K562 (cell line): ENCODE data around the gene HCRTR1. TPM values are rescaled to one million over a fixed set of nuclear protein-coding genes. Genes with fewer than 3 reads are reported as not detected.

Source experiments
- ARID2 ChIP-seq: fragments of 450-650 bp; IDR thresholded peaks from 2 replicates; pipeline ENCODE4 v1.6.1; 2017; ENCODE audit warnings: antibody characterized with exemption, mild to moderate bottlenecking
- EP300 ChIP-seq: IDR thresholded peaks from 2 replicates; pipeline ENCODE4 v1.6.1; 2012; ENCODE audit warnings: low read length, improper control_type of control experiment
- HNRNPUL1 ChIP-seq: fragments of 200-400 bp; formaldehyde crosslinking; IDR thresholded peaks from 2 replicates; pipeline ENCODE4 v1.6.1; 2017; ENCODE audit warnings: low read length
- KDM4B ChIP-seq, 2 experiments: fragments of 450-650 bp in 1 of 2; sonication (generic) in 1 of 2; IDR thresholded peaks; 2 replicates each; pipeline ENCODE4 v1.6.1; 2016 to 2017; ENCODE audit warnings: borderline replicate concordance in 2 of 2, antibody characterized with exemption in 1 of 2, low read depth in 1 of 2, mild to moderate bottlenecking in 1 of 2
- MAFK ChIP-seq: IDR thresholded peaks from 2 replicates; pipeline ENCODE4 v1.6.1; 2011; ENCODE audit warnings: low read length, improper control_type of control experiment
- NRF1 ChIP-seq, 2 experiments: fragments of 450-650 bp; IDR thresholded peaks in 1 of 2; conservative IDR thresholded peaks in 1 of 2; 2 replicates each; pipeline ENCODE4 v1.6.1; 2014; ENCODE audit warnings: mild to moderate bottlenecking in 2 of 2
- PURB ChIP-seq: sonication (generic); formaldehyde crosslinking; IDR thresholded peaks from 2 replicates; pipeline ENCODE4 v1.9.0; 2021; ENCODE audit warnings: low read depth, mild to moderate bottlenecking, missing genetic modification reagents
- TCF3 ChIP-seq: sonication (generic); formaldehyde crosslinking; IDR thresholded peaks from 2 replicates; pipeline ENCODE4 v1.4.0; 2020; ENCODE audit warnings: mild to moderate bottlenecking, missing genetic modification reagents
- ZC3H11A ChIP-seq: IDR thresholded peaks from 2 replicates; pipeline ENCODE4 v1.6.1; 2012; ENCODE audit warnings: low read depth, low read length, improper control_type of control experiment
- ZMIZ1 ChIP-seq, 2 experiments: fragments of 150-350 bp in 1 of 2; IDR thresholded peaks; 2 replicates each; pipeline ENCODE4 v1.6.1; 2012 to 2016; ENCODE audit warnings: low read depth in 2 of 2, low read length in 2 of 2, mild to moderate bottlenecking in 1 of 2, moderate library complexity in 1 of 2
- ZNF395 ChIP-seq: fragments of 200-800 bp; sonication (Bioruptor generic); IDR thresholded peaks from 2 replicates; pipeline ENCODE4 v1.6.1; 2017; ENCODE audit warnings: missing genetic modification characterization, missing compliant biosample characterization
- polyA plus RNA-seq, 8 experiments: library from polyadenylated mRNA; depleted of rRNA in 4 of 8; stranded (reverse) in 5 of 8; unstranded in 3 of 8; fragments of >200 nt; fragmentation: Nextera tagmentation in 2 of 8; fragmentation: Illumina TruSeq in 1 of 8; extraction: Ambion mirVana in 2 of 8; extraction: Trizol in 1 of 8; gene quantifications; 2 replicates each; pipeline versions ENCODE4 v1.2.1 to v1.2.3, GENCODE V29; 2011 to 2014; ENCODE audit warnings: inconsistent platforms in 1 of 8, missing spikeins in 1 of 8
- total RNA-seq, 7 experiments: library from RNA; depleted of rRNA in 6 of 7; stranded (reverse); fragments of >200 nt in 6 of 7; fragmentation: Illumina TruSeq in 2 of 7; extraction: Trizol in 2 of 7; gene quantifications; 2 replicates each; pipeline versions ENCODE4 v1.2.1 to v1.2.3, GENCODE V29; 2011 to 2021; ENCODE audit warnings: low replicate concordance in 1 of 7
- TF ChIP-seq, protein P1 (sequence below), 2 experiments: fragments of 450-650 bp; IDR thresholded peaks; 2 replicates each; pipeline ENCODE4 v1.6.1; 2016
- TF ChIP-seq, protein P2 (sequence below): fragments of 450-650 bp; formaldehyde crosslinking; IDR thresholded peaks from 2 replicates; pipeline ENCODE4 v1.4.0; 2020; ENCODE audit warnings: mild to moderate bottlenecking, moderate library complexity
- TF ChIP-seq, protein P3 (sequence below): fragments of 250-450 bp; sonication (Bioruptor Pico); IDR thresholded peaks from 2 replicates; pipeline ENCODE4 v1.5.0; 2021; ENCODE audit warnings: mild to moderate bottlenecking, borderline replicate concordance
- TF ChIP-seq, protein P4 (sequence below): fragments of 450-650 bp; IDR thresholded peaks from 2 replicates; pipeline ENCODE4 v1.6.1; 2016

Gene HCRTR1
- total and polyA plus RNA-seq, 9 of the 15 experiments (the other 6 are each of a cell fraction or from before 2014, with no cell fraction given) = not detected

GRCh38 chr1:31644560-31645273 is 27.2 kb downstream of the HCRTR1 start, which contains the start of gene PEF1 (continued):
- TF ChIP-seq, protein P1, sequence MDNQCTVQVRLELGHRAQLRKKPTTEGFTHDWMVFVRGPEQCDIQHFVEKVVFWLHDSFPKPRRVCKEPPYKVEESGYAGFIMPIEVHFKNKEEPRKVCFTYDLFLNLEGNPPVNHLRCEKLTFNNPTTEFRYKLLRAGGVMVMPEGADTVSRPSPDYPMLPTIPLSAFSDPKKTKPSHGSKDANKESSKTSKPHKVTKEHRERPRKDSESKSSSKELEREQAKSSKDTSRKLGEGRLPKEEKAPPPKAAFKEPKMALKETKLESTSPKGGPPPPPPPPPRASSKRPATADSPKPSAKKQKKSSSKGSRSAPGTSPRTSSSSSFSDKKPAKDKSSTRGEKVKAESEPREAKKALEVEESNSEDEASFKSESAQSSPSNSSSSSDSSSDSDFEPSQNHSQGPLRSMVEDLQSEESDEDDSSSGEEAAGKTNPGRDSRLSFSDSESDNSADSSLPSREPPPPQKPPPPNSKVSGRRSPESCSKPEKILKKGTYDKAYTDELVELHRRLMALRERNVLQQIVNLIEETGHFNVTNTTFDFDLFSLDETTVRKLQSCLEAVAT (IDR thresholded peaks at IDR 0.05) = peak; percentile 10 to 91; a peak in 3 of 4 replicates
- TF ChIP-seq NRF1 (conservative IDR thresholded peaks at IDR 0.05 in 1 of 2, IDR thresholded peaks at IDR 0.05 in 1 of 2) (peak; percentile 66 to 67), ZC3H11A (no peak), ARID2 (no peak), HNRNPUL1 (no peak), ZNF395 (peak; percentile 20), ZMIZ1 (IDR thresholded peaks at IDR 0.05; ENCODE audit: low read depth in 2 of 2, low read length in 2 of 2) (no peak), PURB (CRISPR knock-in tag) (no peak), MAFK (no peak), TCF3 (CRISPR knock-in tag) (0 out of 2 replicates have a peak, but pooled peaks have one; percentile 19), KDM4B (IDR thresholded peaks at IDR 0.05; ENCODE audit: borderline replicate concordance in 2 of 2, low read depth in 1 of 2) (0 out of 4 replicates have a peak, but pooled peaks of 1 of the 2 experiments have one; percentile 26), EP300 (0 out of 2 replicates have a peak, but pooled peaks have one; percentile 6)
- TF ChIP-seq, protein P2, sequence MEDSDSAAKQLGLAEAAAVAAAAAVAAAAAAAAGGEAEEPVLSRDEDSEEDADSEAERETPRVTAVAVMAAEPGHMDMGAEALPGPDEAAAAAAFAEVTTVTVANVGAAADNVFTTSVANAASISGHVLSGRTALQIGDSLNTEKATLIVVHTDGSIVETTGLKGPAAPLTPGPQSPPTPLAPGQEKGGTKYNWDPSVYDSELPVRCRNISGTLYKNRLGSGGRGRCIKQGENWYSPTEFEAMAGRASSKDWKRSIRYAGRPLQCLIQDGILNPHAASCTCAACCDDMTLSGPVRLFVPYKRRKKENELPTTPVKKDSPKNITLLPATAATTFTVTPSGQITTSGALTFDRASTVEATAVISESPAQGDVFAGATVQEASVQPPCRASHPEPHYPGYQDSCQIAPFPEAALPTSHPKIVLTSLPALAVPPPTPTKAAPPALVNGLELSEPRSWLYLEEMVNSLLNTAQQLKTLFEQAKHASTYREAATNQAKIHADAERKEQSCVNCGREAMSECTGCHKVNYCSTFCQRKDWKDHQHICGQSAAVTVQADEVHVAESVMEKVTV (CRISPR knock-in tag) = no peak
- TF ChIP-seq, protein P3, sequence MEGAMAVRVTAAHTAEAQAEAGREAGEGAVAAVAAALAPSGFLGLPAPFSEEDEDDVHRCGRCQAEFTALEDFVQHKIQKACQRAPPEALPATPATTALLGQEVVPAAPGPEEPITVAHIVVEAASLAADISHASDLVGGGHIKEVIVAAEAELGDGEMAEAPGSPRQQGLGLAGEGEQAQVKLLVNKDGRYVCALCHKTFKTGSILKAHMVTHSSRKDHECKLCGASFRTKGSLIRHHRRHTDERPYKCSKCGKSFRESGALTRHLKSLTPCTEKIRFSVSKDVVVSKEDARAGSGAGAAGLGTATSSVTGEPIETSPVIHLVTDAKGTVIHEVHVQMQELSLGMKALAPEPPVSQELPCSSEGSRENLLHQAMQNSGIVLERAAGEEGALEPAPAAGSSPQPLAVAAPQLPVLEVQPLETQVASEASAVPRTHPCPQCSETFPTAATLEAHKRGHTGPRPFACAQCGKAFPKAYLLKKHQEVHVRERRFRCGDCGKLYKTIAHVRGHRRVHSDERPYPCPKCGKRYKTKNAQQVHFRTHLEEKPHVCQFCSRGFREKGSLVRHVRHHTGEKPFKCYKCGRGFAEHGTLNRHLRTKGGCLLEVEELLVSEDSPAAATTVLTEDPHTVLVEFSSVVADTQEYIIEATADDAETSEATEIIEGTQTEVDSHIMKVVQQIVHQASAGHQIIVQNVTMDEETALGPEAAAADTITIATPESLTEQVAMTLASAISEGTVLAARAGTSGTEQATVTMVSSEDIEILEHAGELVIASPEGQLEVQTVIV (CRISPR knock-in tag) = no peak
- TF ChIP-seq, protein P4, sequence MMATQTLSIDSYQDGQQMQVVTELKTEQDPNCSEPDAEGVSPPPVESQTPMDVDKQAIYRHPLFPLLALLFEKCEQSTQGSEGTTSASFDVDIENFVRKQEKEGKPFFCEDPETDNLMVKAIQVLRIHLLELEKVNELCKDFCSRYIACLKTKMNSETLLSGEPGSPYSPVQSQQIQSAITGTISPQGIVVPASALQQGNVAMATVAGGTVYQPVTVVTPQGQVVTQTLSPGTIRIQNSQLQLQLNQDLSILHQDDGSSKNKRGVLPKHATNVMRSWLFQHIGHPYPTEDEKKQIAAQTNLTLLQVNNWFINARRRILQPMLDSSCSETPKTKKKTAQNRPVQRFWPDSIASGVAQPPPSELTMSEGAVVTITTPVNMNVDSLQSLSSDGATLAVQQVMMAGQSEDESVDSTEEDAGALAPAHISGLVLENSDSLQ = peak; percentile 100
